Body of pancreas (tissue), 4 donors: Measurements from ENCODE around the gene NINL.

Experiments
- CTCF ChIP-seq, 7 experiments: fragments of 450-650 bp in 4 of 7; fragments of 200-600 bp in 3 of 7; sonication (generic) in 3 of 7; IDR thresholded peaks; one replicate each; pipeline ENCODE4 v1.5.1; 2016 to 2019; ENCODE audit warnings: antibody characterized with exemption in 7 of 7
- POLR2A ChIP-seq, 3 donors: fragments of 450-650 bp; IDR thresholded peaks; one replicate each; pipeline ENCODE4 v1.6.1; 2016; ENCODE audit warnings: antibody characterized with exemption in 3 of 3, mild to moderate bottlenecking in 2 of 3

- no peak for TF ChIP-seq CTCF (IDR thresholded peaks at IDR 0.05)
- no peak for TF ChIP-seq POLR2A (IDR thresholded peaks at IDR 0.05)
Observed at GRCh38 chr20:25490656-25491445, 94.5 kb downstream of the NINL start.
